Measurements from ENCODE around the gene RHBDF2. TPM values are rescaled to one million over a fixed set of nuclear protein-coding genes. Genes with fewer than 3 reads are reported as not detected.

RHBDF2 gene
- total RNA-seq, 1 donor from 2014 or later: 12.3 TPM

GRCh38 chr17:76452127-76452659, 49.0 kb downstream of the RHBDF2 start:
- H3K36me3 Mint-ChIP-seq: no peaks in the 10 kb centered on the region
- DNase-seq (ENCODE audit: extremely low spot score, unreplicated experiment): no peak
- no peaks in the 10 kb centered on the region for H3K27me3 Mint-ChIP-seq
- H3K9me3 Mint-ChIP-seq: peaks cover 6% of the 10 kb centered on the region
- H3K4me1 Mint-ChIP-seq (ENCODE audit: unreplicated experiment): peaks cover 38% of the 10 kb centered on the region
- peak overlapping the region; percentile 62 for H3K27ac Mint-ChIP-seq
- TF ChIP-seq CTCF (conservative IDR thresholded peaks at IDR 0.05): no peak
- peak overlapping the region; percentile 92 for H3K4me3 Mint-ChIP-seq

GRCh38 chr17:76451506-76451905, 49.7 kb downstream of the RHBDF2 start:
- Mint-ChIP-seq H3K27me3 (no peaks in the 10 kb centered on the region), H3K4me3 (peak overlapping the region; percentile 92), H3K27ac (peak overlapping the region; percentile 57), H3K9me3 (peaks cover 6% of the 10 kb centered on the region), H3K4me1 (ENCODE audit: unreplicated experiment) (peaks cover 45% of the 10 kb centered on the region), H3K36me3 (no peaks in the 10 kb centered on the region)
- no peak for TF ChIP-seq CTCF (conservative IDR thresholded peaks at IDR 0.05)
- no peak for DNase-seq (ENCODE audit: extremely low spot score, unreplicated experiment)

DNA sequence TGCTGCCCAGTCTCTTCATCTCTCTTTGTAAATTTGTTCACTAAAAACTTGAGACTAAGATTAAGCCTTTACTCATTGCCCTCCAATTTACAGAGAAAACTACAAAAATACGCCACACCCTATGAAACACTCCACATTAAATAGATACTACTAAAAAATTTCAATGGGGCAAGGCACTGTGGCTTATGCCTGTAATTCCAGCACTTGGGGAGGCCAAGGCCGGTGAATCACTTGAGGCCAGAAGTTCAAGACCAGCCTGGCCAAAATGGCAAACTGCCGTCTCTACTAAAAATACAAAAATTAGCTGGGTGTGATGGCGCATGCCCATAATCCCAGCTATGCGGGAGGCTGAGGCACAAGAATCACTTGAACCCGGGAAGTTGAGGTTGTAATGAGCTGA, 52.1 kb downstream of the RHBDF2 start:
- Mint-ChIP-seq H3K4me3 (peak overlapping the region; percentile 11), H3K27me3 (no peaks in the 10 kb centered on the region), H3K27ac (no peak overlapping the region), H3K4me1 (ENCODE audit: unreplicated experiment) (peaks cover 69% of the 10 kb centered on the region), H3K9me3 (peaks cover 6% of the 10 kb centered on the region), H3K36me3 (no peaks in the 10 kb centered on the region)
- DNase-seq (ENCODE audit: extremely low spot score, unreplicated experiment): no peak
- TF ChIP-seq CTCF (conservative IDR thresholded peaks at IDR 0.05): no peak

DNA sequence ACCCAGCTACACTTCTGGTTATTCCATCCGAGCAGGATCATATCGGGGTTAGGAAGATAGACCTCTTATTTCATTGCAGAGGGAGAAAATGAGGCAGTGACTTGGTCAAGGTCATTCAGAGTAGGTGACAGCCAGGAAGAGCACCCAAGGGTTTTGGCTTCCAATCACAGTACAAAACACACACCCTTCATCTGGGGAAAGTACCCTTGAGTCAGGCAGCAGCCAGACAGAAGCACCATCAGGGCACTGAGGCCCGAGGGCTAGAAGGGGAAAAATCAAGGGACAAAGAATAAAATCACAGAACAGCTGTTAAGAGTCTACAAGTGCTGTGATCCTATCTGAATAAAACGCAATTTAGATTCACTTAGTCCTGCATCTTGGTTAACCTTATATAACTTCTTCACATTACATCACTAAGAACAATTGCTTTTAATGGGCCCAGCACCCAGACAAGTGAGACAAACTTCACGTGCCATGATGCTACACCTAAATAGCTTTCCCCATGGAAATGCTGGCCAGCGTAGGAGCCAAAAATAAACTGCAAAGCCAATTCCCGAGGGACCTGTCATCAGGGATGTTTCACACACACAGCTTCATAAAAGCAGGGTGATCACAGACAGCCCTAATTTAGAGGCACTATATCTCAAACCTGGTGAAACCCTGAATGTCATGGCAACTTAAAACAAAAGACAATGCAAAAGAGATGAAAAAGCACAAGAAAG, 53.1 kb downstream of the RHBDF2 start:
- Mint-ChIP-seq H3K4me3 (no peak overlapping the region), H3K27ac (peak overlapping the region; percentile 49), H3K9me3 (peaks cover 1% of the 10 kb centered on the region), H3K4me1 (ENCODE audit: unreplicated experiment) (peaks cover 74% of the 10 kb centered on the region), H3K36me3 (no peaks in the 10 kb centered on the region), H3K27me3 (no peaks in the 10 kb centered on the region)
- DNase-seq (ENCODE audit: extremely low spot score, unreplicated experiment): no peak
- no peak for TF ChIP-seq CTCF (conservative IDR thresholded peaks at IDR 0.05)

GRCh38 chr17:76446449-76447231, 54.6 kb downstream of the RHBDF2 start:
- peaks cover 7% of the 10 kb centered on the region for H3K36me3 Mint-ChIP-seq
- H3K4me1 Mint-ChIP-seq (ENCODE audit: unreplicated experiment): peaks cover 81% of the 10 kb centered on the region
- H3K9me3 Mint-ChIP-seq: no peaks in the 10 kb centered on the region
- no peak overlapping the region for H3K4me3 Mint-ChIP-seq
- no peaks in the 10 kb centered on the region for H3K27me3 Mint-ChIP-seq
- peak overlapping the region; percentile 70 for H3K27ac Mint-ChIP-seq
- DNase-seq (ENCODE audit: extremely low spot score, unreplicated experiment): no peak
- no peak for TF ChIP-seq CTCF (conservative IDR thresholded peaks at IDR 0.05)

Measured in type B pancreatic cell (in vitro differentiated cells).